SKM-1 (cell line): ENCODE measurements around the gene SEMA4D.
A peak's percentile ranks its signal among the peaks of the same experiment; 100 is the strongest.

Experiments used
- DNase-seq: peaks from one replicate; lab custom pipeline; 2025; ENCODE audit not compliant: unreplicated experiment; lab: John Stamatoyannopoulos, UW

Gene SEMA4D

GRCh38 chr9:89497978-89498851 lies at the start of gene SEMA4D:
Gene SEMA4D, minus strand, starts transcription at chr9:89498113. Its CDS starts 92,657 bp downstream, at chr9:89405456.
- DNase-seq = peak; percentile 37

- no peak for DNase-seq
Observed at GRCh38 chr9:89547000-89547399, 49.1 kb upstream of the SEMA4D start.

DNA sequence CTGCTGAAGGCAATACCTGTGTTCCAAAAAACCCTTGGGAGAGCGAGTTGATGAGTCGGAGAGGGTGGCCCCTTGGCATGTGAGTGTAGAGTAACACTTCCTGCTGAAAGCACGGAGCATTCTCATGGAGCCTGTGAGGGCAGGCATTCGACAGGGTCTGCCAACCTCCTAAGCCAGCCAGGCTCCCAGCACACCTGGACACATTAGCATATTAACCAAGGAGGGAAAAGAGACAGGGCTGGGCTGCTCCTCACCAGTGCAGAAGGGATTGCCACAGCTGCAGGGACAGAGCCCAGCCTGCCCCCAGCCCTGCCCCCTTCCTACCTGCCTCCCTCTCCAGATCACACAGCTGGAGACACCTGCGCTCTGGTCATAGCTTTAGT lies 46.4 kb upstream of the SEMA4D start:
- DNase-seq = no peak

DNA sequence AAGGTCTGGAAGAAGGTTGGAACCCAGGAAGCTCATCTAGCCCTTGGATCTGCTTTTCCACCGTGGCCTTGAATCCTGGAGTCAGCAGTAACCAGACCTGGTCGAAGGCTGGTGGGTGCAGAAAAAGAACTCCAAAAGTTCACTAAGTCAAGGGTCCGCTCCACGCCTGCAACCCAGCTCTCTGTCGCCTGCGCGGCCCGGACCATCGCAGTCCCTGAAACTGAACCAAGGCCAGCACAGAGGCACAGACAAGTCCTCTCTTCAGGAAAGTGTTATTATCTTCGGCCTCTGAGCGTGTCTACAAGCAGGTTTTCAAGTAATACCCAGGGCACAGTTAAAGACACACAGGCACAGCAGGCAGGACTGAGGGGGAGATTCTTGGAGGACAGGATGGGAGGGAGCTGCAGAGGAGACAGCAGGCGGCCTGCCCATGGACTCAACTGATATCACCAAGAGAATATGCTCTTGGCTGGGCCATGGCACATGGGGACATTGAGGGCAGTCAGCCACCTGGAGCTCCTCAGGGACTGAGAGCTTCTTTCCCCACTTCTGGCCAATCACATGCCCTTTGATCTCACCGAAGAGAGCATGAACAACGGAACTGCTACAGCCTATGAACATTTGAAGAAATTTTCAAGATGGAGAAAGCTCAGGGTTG lies 45.8 kb upstream of the SEMA4D start:
- no peak for DNase-seq

DNA sequence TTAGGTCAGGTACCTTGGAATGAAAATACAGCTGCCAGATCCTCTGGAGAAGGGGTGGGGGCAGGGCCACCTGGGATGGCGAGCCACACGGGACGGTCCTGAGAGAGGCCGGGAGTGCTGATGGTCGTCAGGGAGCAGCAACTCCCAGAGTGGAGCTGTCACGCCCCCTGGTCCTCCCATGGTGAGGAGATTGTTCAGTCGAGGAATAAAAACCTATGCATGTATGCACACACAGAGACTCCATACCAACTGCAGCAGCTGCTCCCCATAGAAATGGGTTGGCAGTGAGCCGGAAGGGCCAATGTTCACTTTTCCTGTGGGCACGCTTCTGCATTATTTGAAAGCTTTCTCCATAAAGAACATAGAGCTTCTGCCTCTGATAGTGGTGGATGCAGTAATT lies 45.2 kb upstream of the SEMA4D start:
- no peak for DNase-seq

DNA sequence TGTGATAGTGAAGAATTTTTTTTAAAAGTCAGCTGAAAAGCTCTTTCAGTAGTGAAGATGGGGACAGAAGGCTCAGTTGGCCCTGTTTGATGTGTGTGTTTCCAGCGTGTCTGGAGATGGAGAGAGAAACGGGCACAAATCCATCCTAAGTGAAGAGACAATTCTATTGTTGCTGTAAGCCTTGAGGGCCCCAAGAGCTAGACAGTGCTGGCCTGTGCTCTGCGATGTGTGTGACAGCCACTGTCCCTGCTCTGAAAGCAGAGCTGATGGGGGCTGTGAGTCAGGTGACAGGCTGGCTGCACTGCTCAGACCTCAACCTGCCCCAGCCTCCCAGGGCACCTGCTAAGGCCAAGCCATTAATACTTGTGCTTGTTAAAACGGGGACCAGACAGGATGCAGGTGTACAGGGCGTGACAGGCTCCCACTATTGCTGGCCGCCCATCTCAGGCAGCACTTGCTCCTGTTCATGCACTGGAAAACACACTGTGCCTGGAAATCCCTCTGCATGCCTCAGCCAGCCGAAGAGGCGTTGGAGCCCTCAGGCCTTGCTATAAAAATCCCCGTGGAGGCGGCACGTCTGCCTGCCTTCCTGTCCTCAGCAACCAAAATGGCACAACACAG lies 44.6 kb upstream of the SEMA4D start:
- no peak for DNase-seq

GRCh38 chr9:89541798-89542197 lies 43.9 kb upstream of the SEMA4D start:
- no peak for DNase-seq

- no peak for DNase-seq
Observed at GRCh38 chr9:89539374-89539773, 41.5 kb upstream of the SEMA4D start.

DNA sequence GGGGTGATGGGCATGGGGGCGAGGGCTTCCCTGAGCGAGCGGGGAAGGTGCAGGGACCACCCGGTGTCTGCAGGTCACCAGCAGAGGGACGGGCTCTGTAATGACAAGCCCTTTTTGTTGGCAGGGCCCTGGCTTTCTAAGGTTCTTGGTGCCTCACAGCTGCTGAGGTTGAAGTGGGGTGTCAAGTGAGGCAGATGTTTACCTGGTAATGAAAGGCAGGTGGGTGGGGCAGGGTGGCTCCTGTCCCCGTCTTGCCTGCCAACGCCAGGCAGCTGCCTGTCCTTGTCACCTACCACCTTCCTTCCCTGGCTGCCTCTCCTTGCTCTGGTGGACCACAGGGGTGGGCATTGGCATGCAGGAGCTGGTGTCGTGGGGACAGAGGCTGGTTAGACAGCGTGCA lies 41.0 kb upstream of the SEMA4D start:
- no peak for DNase-seq

GRCh38 chr9:89537166-89537565 lies 39.3 kb upstream of the SEMA4D start:
- no peak for DNase-seq

- DNase-seq = no peak
Observed at GRCh38 chr9:89536600-89536999, 38.7 kb upstream of the SEMA4D start.

- no peak for DNase-seq
Observed at GRCh38 chr9:89536145-89536574, 38.2 kb upstream of the SEMA4D start.

- no peak for DNase-seq
Observed at GRCh38 chr9:89535461-89535860, 37.5 kb upstream of the SEMA4D start.

- no peak for DNase-seq
Observed at GRCh38 chr9:89534515-89535287, 36.8 kb upstream of the SEMA4D start.

DNA sequence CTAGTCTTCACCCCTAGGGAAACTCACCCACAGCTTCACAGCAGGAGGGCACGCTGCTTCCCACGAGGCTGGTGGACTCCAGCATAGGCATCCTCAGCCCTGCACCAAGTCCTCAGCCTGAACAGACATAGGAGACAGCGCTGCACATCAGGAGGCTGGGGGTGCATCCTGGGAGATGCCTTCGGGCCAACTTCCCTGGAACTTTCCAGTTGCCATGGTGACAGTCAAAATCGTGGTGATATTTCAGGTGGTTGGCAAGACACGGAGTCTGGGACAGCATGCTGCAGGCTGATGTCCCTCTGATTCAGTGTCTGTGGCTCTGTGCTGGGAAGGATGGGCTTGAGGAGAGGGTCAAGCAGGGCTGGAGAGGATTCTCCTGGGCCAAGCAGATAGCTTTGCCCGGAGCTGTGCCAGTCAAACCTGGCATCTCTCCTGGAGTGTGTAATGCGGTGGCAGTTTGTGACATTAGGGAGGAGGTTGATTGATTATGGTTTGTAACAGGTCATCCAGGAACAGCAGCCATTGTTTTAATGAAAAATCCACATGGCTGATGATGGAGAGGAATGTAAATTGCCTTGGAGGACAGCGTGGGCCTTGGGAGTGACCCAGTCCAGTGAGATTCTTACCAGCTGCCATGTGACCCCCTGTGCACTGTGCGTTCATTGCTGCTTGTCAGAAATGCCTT lies 35.6 kb upstream of the SEMA4D start:
- DNase-seq = no peak

DNA sequence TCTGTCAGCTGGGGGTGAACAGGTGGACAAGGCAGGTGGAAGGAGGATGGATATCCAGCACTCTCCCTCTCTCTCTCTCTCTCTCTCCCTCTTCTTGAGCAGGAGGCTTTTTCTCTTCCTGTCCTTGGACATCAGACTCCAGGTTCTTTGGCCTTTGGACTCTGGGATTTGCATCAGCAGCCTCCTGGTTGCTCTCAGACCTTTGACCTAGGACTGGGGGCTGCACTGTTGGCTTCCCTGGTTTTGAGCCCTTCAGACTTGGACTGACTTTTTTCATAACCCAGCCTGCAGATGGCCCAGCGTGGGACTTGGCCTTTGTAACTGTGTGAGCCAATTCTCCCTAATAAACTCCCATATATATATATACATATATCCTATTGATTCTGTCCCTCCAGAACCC lies 35.0 kb upstream of the SEMA4D start:
- DNase-seq = no peak

- no peak for DNase-seq
Observed at GRCh38 chr9:89532478-89532877, 34.6 kb upstream of the SEMA4D start.

- DNase-seq = no peak
Observed at GRCh38 chr9:89531766-89532165, 33.9 kb upstream of the SEMA4D start.

DNA sequence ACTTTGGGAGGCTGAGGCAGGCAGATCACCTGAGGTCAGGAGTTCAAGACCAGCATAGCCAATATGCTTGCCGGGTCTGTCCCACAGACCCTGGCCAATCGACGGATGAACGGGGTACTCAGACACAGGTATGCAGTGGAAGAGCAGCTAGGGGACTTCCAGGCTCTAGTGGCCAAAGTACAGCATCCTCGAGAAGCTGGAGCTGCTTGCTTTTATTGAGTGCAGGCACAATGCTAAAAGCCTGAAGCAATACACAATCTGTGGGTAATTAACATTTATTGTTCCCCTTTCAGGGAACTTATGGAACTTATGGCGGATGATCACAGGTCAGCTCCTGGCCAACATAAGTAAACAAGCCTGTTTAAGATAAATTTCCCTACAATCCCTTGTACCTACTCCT lies 32.8 kb upstream of the SEMA4D start:
- DNase-seq = no peak

DNA sequence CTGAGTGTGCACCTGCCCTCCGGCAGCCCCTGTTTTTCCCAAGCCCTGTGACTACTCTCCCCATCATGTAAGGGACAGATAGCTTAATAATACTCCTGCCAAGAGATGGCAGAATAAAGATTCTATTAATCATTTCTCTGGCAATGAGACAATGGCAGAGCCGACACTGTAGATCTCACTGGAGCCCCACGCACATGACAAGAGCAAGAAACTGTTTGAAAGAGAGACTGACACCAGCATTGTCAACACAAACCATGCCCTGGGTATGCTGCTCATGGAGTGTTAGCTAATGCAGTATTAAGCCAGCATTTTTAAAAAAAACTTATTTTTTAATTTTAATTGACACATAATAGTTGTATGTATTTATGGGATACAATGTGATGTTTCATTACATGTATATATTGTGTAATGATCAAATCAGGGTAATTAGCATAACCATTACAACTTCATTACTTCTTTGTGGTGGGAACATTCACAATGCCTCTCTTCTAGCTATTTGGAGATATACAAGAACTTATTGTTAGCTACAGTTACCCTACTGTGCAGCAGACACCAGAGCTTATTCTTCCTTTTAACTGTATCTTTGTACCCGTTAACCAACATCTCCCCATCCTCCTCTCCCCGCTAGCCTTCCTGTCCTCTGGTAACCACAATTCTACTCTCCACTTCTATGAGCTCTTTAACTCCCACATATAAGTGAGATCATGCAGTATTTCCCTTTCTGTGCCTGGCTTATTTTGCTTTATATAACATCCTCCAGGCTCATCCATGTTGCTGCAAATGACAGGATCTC lies 31.5 kb upstream of the SEMA4D start:
- DNase-seq = no peak
